GM19238 (cell line): ENCODE results near the gene SLC43A3.
A peak's percentile ranks its signal among the peaks of the same experiment; 100 is the strongest.

Source experiments
- DNase-seq: peaks from one replicate; pipeline ENCODE4 v3.0.0; 2011; ENCODE audit warnings: low spot score; ENCODE audit not compliant: insufficient read length

Gene SLC43A3

GRCh38 chr11:57426929-57427726 lies at the start of gene SLC43A3:
SLC43A3 (minus strand) TSS chr11:57427121; CDS start chr11:57426172, 949 bp downstream.
- DNase-seq = peak; percentile 58

GRCh38 chr11:57476047-57476756 lies 49.3 kb upstream of the SLC43A3 start:
- no peak for DNase-seq

- DNase-seq = no peak
Measured at GRCh38 chr11:57475671-57476046, 48.7 kb upstream of the SLC43A3 start.

GRCh38 chr11:57475191-57475590 lies 48.3 kb upstream of the SLC43A3 start:
- DNase-seq = no peak

- no peak for DNase-seq
Measured at GRCh38 chr11:57474803-57475115, 47.8 kb upstream of the SLC43A3 start.

- no peak for DNase-seq
Measured at GRCh38 chr11:57474017-57474802, 47.3 kb upstream of the SLC43A3 start.

- no peak for DNase-seq
Measured at GRCh38 chr11:57473285-57473841, 46.4 kb upstream of the SLC43A3 start.

GRCh38 chr11:57471496-57471895 lies 44.6 kb upstream of the SLC43A3 start:
- no peak for DNase-seq

GRCh38 chr11:57469268-57469667 lies 42.3 kb upstream of the SLC43A3 start:
- no peak for DNase-seq

- DNase-seq = no peak
Measured at GRCh38 chr11:57468276-57468675, 41.4 kb upstream of the SLC43A3 start.

GRCh38 chr11:57467508-57468157 lies 40.7 kb upstream of the SLC43A3 start:
- DNase-seq = no peak

GRCh38 chr11:57466680-57467079 lies 39.8 kb upstream of the SLC43A3 start:
- DNase-seq = no peak

- DNase-seq = no peak
Measured at GRCh38 chr11:57464539-57465181, 37.7 kb upstream of the SLC43A3 start.

- DNase-seq = no peak
Measured at GRCh38 chr11:57463671-57464538, 37.0 kb upstream of the SLC43A3 start.

GRCh38 chr11:57462597-57462996 lies 35.7 kb upstream of the SLC43A3 start:
- no peak for DNase-seq

GRCh38 chr11:57461841-57462489 lies 35.0 kb upstream of the SLC43A3 start:
- no peak for DNase-seq

GRCh38 chr11:57460758-57461749 lies 34.1 kb upstream of the SLC43A3 start:
- DNase-seq = no peak
